OCI-LY7 (cell line): Measurements from ENCODE around the gene C19orf25. TPM values are rescaled to one million over a fixed set of nuclear protein-coding genes. Genes with fewer than 3 reads are reported as not detected.

Source experiments
- BruUV-seq: library from RNA; stranded (reverse); fragments of 400-500 nt; replicated peaks from 2 replicates; lab custom pipeline; 2021; lab: Mats Ljungman, UMichigan
- CTCF ChIA-PET: fragments of 300-600 bp; sonication (Branson Sonifier 250); formaldehyde crosslinking; loops from one replicate; lab custom pipeline; 2022; ENCODE audit warnings: antibody characterized with exemption; ENCODE audit not compliant: unreplicated experiment; lab: Charles Lee
- POLR2A ChIA-PET: fragments of 300-600 bp; sonication (Branson Sonifier 250); formaldehyde crosslinking; loops from one replicate; lab custom pipeline; 2022; ENCODE audit warnings: antibody characterized with exemption; lab: Charles Lee
- DNase-seq: peaks from one replicate; pipeline ENCODE4 v3.0.0-alpha.2; 2015; ENCODE audit warnings: low spot score
- H2AFZ ChIP-seq: fragments of 200-600 bp; sonication (generic), shearing (Covaris generic); 2 replicates; pipeline ENCODE4 v1.6.1; 2014; ENCODE audit warnings: mild to moderate bottlenecking, antibody characterized with exemption, low read length, moderate library complexity
- H3K27ac ChIP-seq: fragments of 200-600 bp; sonication (generic); 2 replicates; pipeline ENCODE4 v1.5.1; 2014; ENCODE audit warnings: mixed run types, low read depth, mild to moderate bottlenecking, moderate library complexity, low read length, inconsistent platforms; ENCODE audit not compliant: poor library complexity, severe bottlenecking
- H3K36me3 ChIP-seq: fragments of 200-600 bp; sonication (generic); 2 replicates; pipeline ENCODE4 v1.6.1; 2014; ENCODE audit warnings: mild to moderate bottlenecking, antibody characterized with exemption, low read length, moderate library complexity, mixed read lengths; ENCODE audit not compliant: insufficient read depth
- H3K4me1 ChIP-seq: fragments of 200-600 bp; sonication (generic); 2 replicates; pipeline ENCODE4 v1.5.1; 2014; ENCODE audit warnings: mild to moderate bottlenecking, low read length; ENCODE audit not compliant: insufficient read depth, poor library complexity, severe bottlenecking
- H3K4me2 ChIP-seq: fragments of 200-600 bp; sonication (generic); 2 replicates; pipeline ENCODE4 v1.6.1; 2014; ENCODE audit warnings: mild to moderate bottlenecking, low read length
- H3K4me3 ChIP-seq: fragments of 200-600 bp; sonication (generic); 2 replicates; pipeline ENCODE4 v1.5.1; 2014; ENCODE audit warnings: mild to moderate bottlenecking, low read depth, low read length; ENCODE audit not compliant: poor library complexity, severe bottlenecking
- H3K79me2 ChIP-seq: fragments of 200-600 bp; sonication (generic); 2 replicates; pipeline ENCODE4 v1.6.1; 2016; ENCODE audit warnings: low read depth, mild to moderate bottlenecking, low read length, moderate library complexity, mixed read lengths; ENCODE audit not compliant: insufficient read depth
- H3K9me2 ChIP-seq: fragments of 200-600 bp; sonication (generic); 2 replicates; pipeline ENCODE4 v1.6.1; 2016; ENCODE audit warnings: mild to moderate bottlenecking, low read length, mixed read lengths; ENCODE audit not compliant: insufficient read depth
- H3K9me3 ChIP-seq: fragments of 200-600 bp; sonication (generic); 2 replicates; pipeline ENCODE4 v1.6.1; 2014; ENCODE audit warnings: mild to moderate bottlenecking, mixed run types, low read length, mixed read lengths
- H4K20me1 ChIP-seq: fragments of 200-600 bp; sonication (generic); 2 replicates; pipeline ENCODE4 v1.6.1; 2014; ENCODE audit warnings: mild to moderate bottlenecking, antibody characterized with exemption, low read length, moderate library complexity, mixed read lengths; ENCODE audit not compliant: insufficient read depth
- EZH2phosphoT487 ChIP-seq: fragments of 200-600 bp; sonication (generic); IDR thresholded peaks from 2 replicates; pipeline ENCODE4 v1.6.1; 2018; ENCODE audit warnings: low read depth, borderline replicate concordance, mild to moderate bottlenecking, mixed run types, antibody characterized with exemption, low read length, moderate library complexity, mixed read lengths
- intact Hi-C: fragments of 100-400 bp; cut with micrococcal nuclease; formaldehyde crosslinking; loops from one replicate; pipeline ENCODE4 v1.10.0; 2022; ENCODE audit not compliant: unreplicated experiment
- total RNA-seq, 2 experiments: library from RNA; depleted of rRNA in 1 of 2; stranded (reverse); fragments of >200 nt in 1 of 2; shearing (Covaris generic) in 1 of 2; gene quantifications; 2 replicates each; pipeline ENCODE4 v1.2.3, GENCODE V29; 2014 to 2022
- TF ChIP-seq, protein P1 (sequence below): fragments of 200-600 bp; sonication (generic); conservative IDR thresholded peaks from 2 replicates; pipeline ENCODE4 v1.5.1; 2014; ENCODE audit warnings: mild to moderate bottlenecking, antibody characterized with exemption, low read length, moderate library complexity, mixed read lengths

C19orf25 gene
- total RNA-seq, 2 experiments from 2014 or later, result 45.6 to 58.6 TPM

GRCh38 chr19:1486720-1487575 lies 7.9 kb upstream of the C19orf25 start:
- intact Hi-C loops, result no loop called here
- Histone ChIP-seq H3K27ac (no peak overlapping the region), H3K79me2 (no peaks in the 10 kb centered on the region), H3K36me3 (no peaks in the 10 kb centered on the region), H3K4me1 (peaks cover 16% of the 10 kb centered on the region), H3K4me3 (no peak overlapping the region), H3K9me3 (no peaks in the 10 kb centered on the region), H3K4me2 (no peak overlapping the region), H2AFZ (no peak overlapping the region), H3K9me2 (no peaks in the 10 kb centered on the region), H4K20me1 (no peaks in the 10 kb centered on the region)
- CTCF ChIA-PET, result no interaction called here
- POLR2A ChIA-PET, result no interaction called here
- no TSS peak for BruUV-seq
- TF ChIP-seq, protein P1, sequence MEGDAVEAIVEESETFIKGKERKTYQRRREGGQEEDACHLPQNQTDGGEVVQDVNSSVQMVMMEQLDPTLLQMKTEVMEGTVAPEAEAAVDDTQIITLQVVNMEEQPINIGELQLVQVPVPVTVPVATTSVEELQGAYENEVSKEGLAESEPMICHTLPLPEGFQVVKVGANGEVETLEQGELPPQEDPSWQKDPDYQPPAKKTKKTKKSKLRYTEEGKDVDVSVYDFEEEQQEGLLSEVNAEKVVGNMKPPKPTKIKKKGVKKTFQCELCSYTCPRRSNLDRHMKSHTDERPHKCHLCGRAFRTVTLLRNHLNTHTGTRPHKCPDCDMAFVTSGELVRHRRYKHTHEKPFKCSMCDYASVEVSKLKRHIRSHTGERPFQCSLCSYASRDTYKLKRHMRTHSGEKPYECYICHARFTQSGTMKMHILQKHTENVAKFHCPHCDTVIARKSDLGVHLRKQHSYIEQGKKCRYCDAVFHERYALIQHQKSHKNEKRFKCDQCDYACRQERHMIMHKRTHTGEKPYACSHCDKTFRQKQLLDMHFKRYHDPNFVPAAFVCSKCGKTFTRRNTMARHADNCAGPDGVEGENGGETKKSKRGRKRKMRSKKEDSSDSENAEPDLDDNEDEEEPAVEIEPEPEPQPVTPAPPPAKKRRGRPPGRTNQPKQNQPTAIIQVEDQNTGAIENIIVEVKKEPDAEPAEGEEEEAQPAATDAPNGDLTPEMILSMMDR, result no peak
- TF ChIP-seq EZH2phosphoT487, result no peak
- DNase-seq, result no peak

- H3K79me2 ChIP-seq, result no peaks in the 10 kb centered on the region
- H2AFZ ChIP-seq, result no peak overlapping the region
- no TSS peak for BruUV-seq
- POLR2A ChIA-PET, result no interaction called here
- H4K20me1 ChIP-seq, result no peaks in the 10 kb centered on the region
- CTCF ChIA-PET, result no interaction called here
- no peaks in the 10 kb centered on the region for H3K9me3 ChIP-seq
- H3K27ac ChIP-seq, result no peak overlapping the region
- no peak for DNase-seq
- H3K4me1 ChIP-seq, result peaks cover 6% of the 10 kb centered on the region
- intact Hi-C loops, result no loop called here
- H3K4me3 ChIP-seq, result no peak overlapping the region
- TF ChIP-seq, protein P1, result no peak
- TF ChIP-seq EZH2phosphoT487, result no peak
- no peaks in the 10 kb centered on the region for H3K9me2 ChIP-seq
- no peaks in the 10 kb centered on the region for H3K36me3 ChIP-seq
- H3K4me2 ChIP-seq, result no peak overlapping the region
Measured at GRCh38 chr19:1483979-1484428, 5.0 kb upstream of the C19orf25 start.
